ENCODE results near the gene SPAG16.

GRCh38 chr2:214242797-214243196 lies 958.5 kb downstream of the SPAG16 start:
- TF ChIP-seq, protein P1, sequence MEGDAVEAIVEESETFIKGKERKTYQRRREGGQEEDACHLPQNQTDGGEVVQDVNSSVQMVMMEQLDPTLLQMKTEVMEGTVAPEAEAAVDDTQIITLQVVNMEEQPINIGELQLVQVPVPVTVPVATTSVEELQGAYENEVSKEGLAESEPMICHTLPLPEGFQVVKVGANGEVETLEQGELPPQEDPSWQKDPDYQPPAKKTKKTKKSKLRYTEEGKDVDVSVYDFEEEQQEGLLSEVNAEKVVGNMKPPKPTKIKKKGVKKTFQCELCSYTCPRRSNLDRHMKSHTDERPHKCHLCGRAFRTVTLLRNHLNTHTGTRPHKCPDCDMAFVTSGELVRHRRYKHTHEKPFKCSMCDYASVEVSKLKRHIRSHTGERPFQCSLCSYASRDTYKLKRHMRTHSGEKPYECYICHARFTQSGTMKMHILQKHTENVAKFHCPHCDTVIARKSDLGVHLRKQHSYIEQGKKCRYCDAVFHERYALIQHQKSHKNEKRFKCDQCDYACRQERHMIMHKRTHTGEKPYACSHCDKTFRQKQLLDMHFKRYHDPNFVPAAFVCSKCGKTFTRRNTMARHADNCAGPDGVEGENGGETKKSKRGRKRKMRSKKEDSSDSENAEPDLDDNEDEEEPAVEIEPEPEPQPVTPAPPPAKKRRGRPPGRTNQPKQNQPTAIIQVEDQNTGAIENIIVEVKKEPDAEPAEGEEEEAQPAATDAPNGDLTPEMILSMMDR (IDR thresholded peaks at IDR 0.05; ENCODE audit: low read depth, low read length): no peak
- TF ChIP-seq EZH2phosphoT487 (IDR thresholded peaks at IDR 0.05; ENCODE audit: low read depth): no peak
